ENCODE data around the gene RNPS1.
A peak's percentile ranks its signal among the peaks of the same experiment; 100 is the strongest.

Gene RNPS1

DNA sequence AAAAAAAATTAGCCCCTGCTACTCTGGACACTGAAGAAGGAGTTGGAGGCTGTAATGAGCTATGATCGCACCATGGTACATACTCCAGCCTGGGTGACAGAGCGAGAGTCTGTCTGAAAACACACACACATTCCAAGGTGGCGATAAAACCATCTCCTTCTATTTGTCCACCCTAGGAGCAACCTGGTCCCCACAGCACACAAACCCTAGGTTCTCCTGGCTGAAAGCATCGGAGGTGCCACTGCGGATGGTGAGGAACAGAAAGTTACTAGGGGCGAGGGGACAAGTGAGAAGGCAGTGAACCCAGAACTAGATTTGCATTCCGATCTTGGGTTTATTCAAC is 15.1 kb downstream of the RNPS1 start:
- Histone ChIP-seq H3K27ac (replicated peaks) (peak overlapping the region; percentile 71), H3K27me3 (ENCODE audit: insufficient read depth, poor library complexity, severe bottlenecking) (no peaks in the 10 kb centered on the region), H3K4me3 (replicated peaks; ENCODE audit: insufficient read depth, low read length) (no peak overlapping the region)
- TF ChIP-seq, protein P1, sequence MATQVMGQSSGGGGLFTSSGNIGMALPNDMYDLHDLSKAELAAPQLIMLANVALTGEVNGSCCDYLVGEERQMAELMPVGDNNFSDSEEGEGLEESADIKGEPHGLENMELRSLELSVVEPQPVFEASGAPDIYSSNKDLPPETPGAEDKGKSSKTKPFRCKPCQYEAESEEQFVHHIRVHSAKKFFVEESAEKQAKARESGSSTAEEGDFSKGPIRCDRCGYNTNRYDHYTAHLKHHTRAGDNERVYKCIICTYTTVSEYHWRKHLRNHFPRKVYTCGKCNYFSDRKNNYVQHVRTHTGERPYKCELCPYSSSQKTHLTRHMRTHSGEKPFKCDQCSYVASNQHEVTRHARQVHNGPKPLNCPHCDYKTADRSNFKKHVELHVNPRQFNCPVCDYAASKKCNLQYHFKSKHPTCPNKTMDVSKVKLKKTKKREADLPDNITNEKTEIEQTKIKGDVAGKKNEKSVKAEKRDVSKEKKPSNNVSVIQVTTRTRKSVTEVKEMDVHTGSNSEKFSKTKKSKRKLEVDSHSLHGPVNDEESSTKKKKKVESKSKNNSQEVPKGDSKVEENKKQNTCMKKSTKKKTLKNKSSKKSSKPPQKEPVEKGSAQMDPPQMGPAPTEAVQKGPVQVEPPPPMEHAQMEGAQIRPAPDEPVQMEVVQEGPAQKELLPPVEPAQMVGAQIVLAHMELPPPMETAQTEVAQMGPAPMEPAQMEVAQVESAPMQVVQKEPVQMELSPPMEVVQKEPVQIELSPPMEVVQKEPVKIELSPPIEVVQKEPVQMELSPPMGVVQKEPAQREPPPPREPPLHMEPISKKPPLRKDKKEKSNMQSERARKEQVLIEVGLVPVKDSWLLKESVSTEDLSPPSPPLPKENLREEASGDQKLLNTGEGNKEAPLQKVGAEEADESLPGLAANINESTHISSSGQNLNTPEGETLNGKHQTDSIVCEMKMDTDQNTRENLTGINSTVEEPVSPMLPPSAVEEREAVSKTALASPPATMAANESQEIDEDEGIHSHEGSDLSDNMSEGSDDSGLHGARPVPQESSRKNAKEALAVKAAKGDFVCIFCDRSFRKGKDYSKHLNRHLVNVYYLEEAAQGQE (IDR thresholded peaks at IDR 0.05; ENCODE audit: insufficient replicate concordance, low read depth), result no peak
- TF ChIP-seq GABPA (IDR thresholded peaks at IDR 0.05; ENCODE audit: low read depth) (no peak), POLR2AphosphoS5 (IDR thresholded peaks at IDR 0.05; ENCODE audit: low read depth) (no peak), SPI1 (IDR thresholded peaks at IDR 0.05; ENCODE audit: borderline replicate concordance, low read depth) (no peak)
- TF ChIP-seq, protein P2, sequence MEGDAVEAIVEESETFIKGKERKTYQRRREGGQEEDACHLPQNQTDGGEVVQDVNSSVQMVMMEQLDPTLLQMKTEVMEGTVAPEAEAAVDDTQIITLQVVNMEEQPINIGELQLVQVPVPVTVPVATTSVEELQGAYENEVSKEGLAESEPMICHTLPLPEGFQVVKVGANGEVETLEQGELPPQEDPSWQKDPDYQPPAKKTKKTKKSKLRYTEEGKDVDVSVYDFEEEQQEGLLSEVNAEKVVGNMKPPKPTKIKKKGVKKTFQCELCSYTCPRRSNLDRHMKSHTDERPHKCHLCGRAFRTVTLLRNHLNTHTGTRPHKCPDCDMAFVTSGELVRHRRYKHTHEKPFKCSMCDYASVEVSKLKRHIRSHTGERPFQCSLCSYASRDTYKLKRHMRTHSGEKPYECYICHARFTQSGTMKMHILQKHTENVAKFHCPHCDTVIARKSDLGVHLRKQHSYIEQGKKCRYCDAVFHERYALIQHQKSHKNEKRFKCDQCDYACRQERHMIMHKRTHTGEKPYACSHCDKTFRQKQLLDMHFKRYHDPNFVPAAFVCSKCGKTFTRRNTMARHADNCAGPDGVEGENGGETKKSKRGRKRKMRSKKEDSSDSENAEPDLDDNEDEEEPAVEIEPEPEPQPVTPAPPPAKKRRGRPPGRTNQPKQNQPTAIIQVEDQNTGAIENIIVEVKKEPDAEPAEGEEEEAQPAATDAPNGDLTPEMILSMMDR (IDR thresholded peaks at IDR 0.05; ENCODE audit: insufficient read depth, low read length), result no peak
- no peak for DNase-seq (ENCODE audit: low read depth in 1 of 2, low spot score in 1 of 2)

- peak within 1 kb of the TSS; percentile 71 for H3K27ac ChIP-seq (replicated peaks)
- peak within 1 kb of the TSS; percentile 63 for H3K4me3 ChIP-seq (replicated peaks; ENCODE audit: insufficient read depth, low read length)
- H3K27me3 ChIP-seq (ENCODE audit: insufficient read depth, poor library complexity, severe bottlenecking), result no peaks in the 10 kb centered on the region
- TF ChIP-seq SPI1 (IDR thresholded peaks at IDR 0.05; ENCODE audit: borderline replicate concordance, low read depth) (no peak), POLR2AphosphoS5 (IDR thresholded peaks at IDR 0.05; ENCODE audit: low read depth) (peak; percentile 72)
- TF ChIP-seq, protein P2 (IDR thresholded peaks at IDR 0.05; ENCODE audit: insufficient read depth, low read length), result peak; percentile 8
- TF ChIP-seq, protein P1 (IDR thresholded peaks at IDR 0.05; ENCODE audit: insufficient replicate concordance, low read depth), result peak; percentile 69
- DNase-seq (ENCODE audit: low read depth in 1 of 2, low spot score in 1 of 2), result peak; percentile 88 to 94
Observed at GRCh38 chr16:2251296-2252111, 16.4 kb downstream of the RNPS1 start, which contains the start of gene ECI1. TSS of gene ECI1 (minus strand) at chr16:2251587. CDS start at chr16:2251566, 21 bp downstream.

- TF ChIP-seq, protein P2 (IDR thresholded peaks at IDR 0.05; ENCODE audit: insufficient read depth, low read length), result no peak
- TF ChIP-seq, protein P1 (IDR thresholded peaks at IDR 0.05; ENCODE audit: insufficient replicate concordance, low read depth), result no peak
- TF ChIP-seq POLR2AphosphoS5 (IDR thresholded peaks at IDR 0.05; ENCODE audit: low read depth), result no peak
- no peak for TF ChIP-seq SPI1 (IDR thresholded peaks at IDR 0.05; ENCODE audit: borderline replicate concordance, low read depth)
- TF ChIP-seq GABPA (IDR thresholded peaks at IDR 0.05; ENCODE audit: low read depth), result no peak
- Histone ChIP-seq H3K4me3 (replicated peaks; ENCODE audit: insufficient read depth, low read length) (peak overlapping the region; percentile 63), H3K27me3 (ENCODE audit: insufficient read depth, poor library complexity, severe bottlenecking) (no peaks in the 10 kb centered on the region), H3K27ac (replicated peaks) (peak overlapping the region; percentile 71)
- DNase-seq (ENCODE audit: low read depth in 1 of 2, low spot score in 1 of 2), result peak in 1 of 2 experiments; percentile 35
Observed at GRCh38 chr16:2250652-2251295, 17.2 kb downstream of the RNPS1 start.
